Measurements from ENCODE around the gene ORC2. TPM values are rescaled to one million over a fixed set of nuclear protein-coding genes. Genes with fewer than 3 reads are reported as not detected.

Gene ORC2
- total RNA-seq, 3 donors from 2014 or later, result 11.8 to 33.1 (median 23.3) TPM

GRCh38 chr2:200909958-200910357 lies 53.5 kb downstream of the ORC2 start:
- TF ChIP-seq POLR2A (IDR thresholded peaks at IDR 0.05) (no peak), POLR2AphosphoS5 (IDR thresholded peaks at IDR 0.05) (no peak), CTCF (IDR thresholded peaks at IDR 0.05) (no peak)
- no peaks in the 10 kb centered on the region for H3K9me3 ChIP-seq
- no peak for DNase-seq (ENCODE audit: low spot score in 2 of 2)
- H3K4me1 ChIP-seq, result no peaks in the 10 kb centered on the region
- no peaks in the 10 kb centered on the region for H3K36me3 ChIP-seq
- intact Hi-C loops (cut with DNase I; ENCODE audit: low total_unique reads), result no loop called here
- no peak overlapping the region for H3K27ac ChIP-seq
- H3K4me3 ChIP-seq, result no peak overlapping the region
- H3K27me3 ChIP-seq, result no peaks in the 10 kb centered on the region

GRCh38 chr2:200905618-200906296 lies 57.7 kb downstream of the ORC2 start:
- Histone ChIP-seq H3K4me1 (no peaks in the 10 kb centered on the region), H3K4me3 (no peak overlapping the region), H3K27me3 (no peaks in the 10 kb centered on the region), H3K27ac (peak overlapping the region in 1 of 2 donors; percentile 8), H3K36me3 (no peaks in the 10 kb centered on the region), H3K9me3 (no peaks in the 10 kb centered on the region)
- intact Hi-C loops (cut with DNase I; ENCODE audit: low total_unique reads), result no loop called here
- no peak for TF ChIP-seq POLR2A (IDR thresholded peaks at IDR 0.05)
- no peak for TF ChIP-seq POLR2AphosphoS5 (IDR thresholded peaks at IDR 0.05)
- TF ChIP-seq CTCF (IDR thresholded peaks at IDR 0.05), result peak in 2 of 3 donors; percentile 40
- peak in 1 of 2 donors; percentile 32 for DNase-seq (ENCODE audit: low spot score in 2 of 2)

GRCh38 chr2:200901459-200902072 lies 61.9 kb downstream of the ORC2 start:
- Histone ChIP-seq H3K27me3 (no peaks in the 10 kb centered on the region), H3K4me1 (no peaks in the 10 kb centered on the region), H3K4me3 (no peak overlapping the region), H3K9me3 (no peaks in the 10 kb centered on the region), H3K36me3 (peaks cover 7% of the 10 kb centered on the region), H3K27ac (no peak overlapping the region)
- TF ChIP-seq CTCF (IDR thresholded peaks at IDR 0.05) (peak; percentile 37 to 85 (median 83)), POLR2AphosphoS5 (IDR thresholded peaks at IDR 0.05) (peak in 1 of 3 donors; percentile 18), POLR2A (IDR thresholded peaks at IDR 0.05) (no peak)
- intact Hi-C loops (cut with DNase I; ENCODE audit: low total_unique reads), result no loop called here
- DNase-seq (ENCODE audit: low spot score in 2 of 2), result peak in 1 of 2 donors; percentile 54

GRCh38 chr2:200899482-200899881 lies 64.0 kb downstream of the ORC2 start:
- no peaks in the 10 kb centered on the region for H3K4me1 ChIP-seq
- intact Hi-C loops (cut with DNase I; ENCODE audit: low total_unique reads), result no loop called here
- no peak overlapping the region for H3K27ac ChIP-seq
- H3K4me3 ChIP-seq, result no peak overlapping the region
- TF ChIP-seq POLR2A (IDR thresholded peaks at IDR 0.05) (no peak), POLR2AphosphoS5 (IDR thresholded peaks at IDR 0.05) (no peak), CTCF (IDR thresholded peaks at IDR 0.05) (no peak)
- no peaks in the 10 kb centered on the region for H3K9me3 ChIP-seq
- no peak for DNase-seq (ENCODE audit: low spot score in 2 of 2)
- peaks cover 7% of the 10 kb centered on the region for H3K36me3 ChIP-seq
- H3K27me3 ChIP-seq, result no peaks in the 10 kb centered on the region
